Activated CD4-positive, alpha-beta T cell treated with anti-CD3 and anti-CD28 coated beads, Interleukin-2, amount 50 U/mL, for 48 hours (primary cell): ENCODE data around the gene PRR14L.
"Not testable (repeated sequence)": the region's sequence is repeated elsewhere in the genome, so short reads cannot be mapped to it uniquely, and the experiment has no call there.

Experiments
- DNase-seq, 2 experiments: peaks; one replicate each; pipeline ENCODE4 v3.0.0-alpha.2; 2020

The PRR14L gene

DNA sequence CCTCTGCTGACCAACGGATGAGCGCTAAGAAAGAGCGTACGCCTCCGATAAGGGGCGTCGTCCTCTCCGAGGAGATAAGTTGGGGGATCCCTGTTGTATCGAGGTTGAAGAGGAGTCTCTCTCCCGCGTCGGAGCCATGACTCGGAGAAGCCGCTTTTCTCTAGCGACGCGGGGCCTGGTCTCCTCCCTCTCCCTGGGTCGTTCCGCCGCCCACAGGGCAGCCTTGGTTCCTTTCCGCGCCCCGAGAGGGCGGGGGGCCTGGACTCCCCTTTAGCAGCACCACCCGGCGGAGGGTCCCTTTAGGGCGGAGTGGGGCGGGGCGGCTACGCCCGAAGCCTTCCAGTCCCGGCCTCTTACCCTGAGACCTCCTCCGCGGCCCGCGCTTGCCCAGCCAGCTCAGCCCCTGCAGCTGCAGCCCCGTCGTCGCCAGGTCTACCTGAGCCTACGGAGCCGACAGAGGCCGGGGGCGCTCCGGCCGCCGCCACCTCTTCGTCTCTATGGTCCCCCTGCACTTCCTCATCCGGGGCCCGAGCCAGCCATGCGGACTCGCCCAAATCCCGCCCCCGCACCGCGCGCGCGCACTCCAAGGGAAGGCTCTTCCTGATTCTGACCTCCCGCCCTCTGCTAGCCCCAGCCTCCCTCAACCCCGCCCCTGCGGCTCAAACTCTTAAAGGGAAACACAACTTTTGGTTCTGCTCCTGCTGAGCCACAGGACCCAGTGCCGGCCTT is at the start of gene PRR14L:
TSS of gene PRR14L (minus strand) at position 497 of the 729 bp plus-strand sequence. CDS start 11,272 bp downstream, outside the sequence.
- DNase-seq, result peak; percentile 99 to 100

- not testable (repeated sequence) for DNase-seq
Observed at GRCh38 chr22:31799358-31799757, 49.4 kb upstream of the PRR14L start.

DNA sequence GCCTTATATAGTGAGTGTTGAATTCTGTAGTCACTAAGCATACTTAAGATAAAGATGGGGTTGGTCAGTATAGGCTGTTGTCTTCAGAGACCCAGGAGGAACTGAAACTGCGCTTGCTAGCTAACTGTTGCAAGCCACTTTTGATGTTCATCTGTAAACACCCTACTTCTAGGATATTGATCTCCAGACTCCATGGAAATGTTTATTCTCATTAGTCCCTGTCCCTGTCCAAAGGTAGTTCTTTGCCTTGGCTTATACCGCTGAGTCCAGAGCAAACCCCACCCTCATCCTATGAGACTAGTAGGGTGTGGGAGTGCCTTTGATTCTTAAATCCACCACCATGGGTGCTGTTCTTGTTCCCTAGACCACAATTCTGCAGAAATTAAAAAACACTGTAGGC is 40.3 kb upstream of the PRR14L start:
- DNase-seq, result no peak

GRCh38 chr22:31789803-31790202 is 39.9 kb upstream of the PRR14L start:
- no peak for DNase-seq

GRCh38 chr22:31776231-31776630 is 26.3 kb upstream of the PRR14L start:
- DNase-seq, result no peak

GRCh38 chr22:31773416-31773815 is 23.5 kb upstream of the PRR14L start:
- DNase-seq, result no peak

GRCh38 chr22:31768422-31769059 is 18.6 kb upstream of the PRR14L start:
- no peak for DNase-seq

DNA sequence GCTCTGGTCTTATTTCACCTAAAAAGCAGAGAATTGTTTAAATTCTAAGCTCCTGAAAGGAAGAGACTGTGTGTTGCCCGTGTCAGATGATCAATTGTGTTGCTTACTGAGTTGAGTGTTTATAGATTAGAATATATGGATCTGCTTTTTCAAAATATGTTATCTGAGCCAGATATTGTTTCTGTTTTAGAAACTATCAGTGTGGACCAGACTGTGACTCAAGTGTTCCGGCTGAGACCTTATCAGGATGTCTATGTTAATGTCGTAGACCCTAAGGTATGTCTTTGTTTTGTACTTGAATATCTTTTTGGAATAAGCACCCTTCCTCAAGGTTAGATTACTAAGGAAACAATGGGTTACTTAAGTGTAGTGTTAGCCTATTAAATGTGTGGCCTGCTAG is 14.9 kb upstream of the PRR14L start:
- no peak for DNase-seq

GRCh38 chr22:31758860-31759259 is 8.9 kb upstream of the PRR14L start:
- not testable (repeated sequence) for DNase-seq

DNA sequence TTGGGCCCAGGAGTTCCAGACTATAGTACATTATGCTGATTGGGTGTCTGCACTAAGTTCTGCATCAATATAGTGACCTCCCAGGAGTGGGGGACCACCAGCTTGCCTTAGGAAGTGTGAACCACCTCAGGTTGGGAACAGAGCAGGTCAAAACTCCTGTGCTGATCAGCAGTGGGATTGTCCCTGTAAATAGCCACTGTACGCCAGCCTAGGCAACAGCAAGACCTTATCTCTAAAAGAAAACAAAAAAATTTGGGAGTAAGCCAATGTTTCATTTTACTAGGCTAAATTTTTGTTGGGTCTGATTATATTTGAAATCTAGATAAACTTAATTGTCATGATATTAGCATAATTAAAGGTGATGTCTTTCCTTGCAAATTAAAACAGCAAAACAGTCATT is 7.3 kb upstream of the PRR14L start:
- DNase-seq, result no peak

GRCh38 chr22:31754813-31755212 is 4.9 kb upstream of the PRR14L start:
- no peak for DNase-seq

DNA sequence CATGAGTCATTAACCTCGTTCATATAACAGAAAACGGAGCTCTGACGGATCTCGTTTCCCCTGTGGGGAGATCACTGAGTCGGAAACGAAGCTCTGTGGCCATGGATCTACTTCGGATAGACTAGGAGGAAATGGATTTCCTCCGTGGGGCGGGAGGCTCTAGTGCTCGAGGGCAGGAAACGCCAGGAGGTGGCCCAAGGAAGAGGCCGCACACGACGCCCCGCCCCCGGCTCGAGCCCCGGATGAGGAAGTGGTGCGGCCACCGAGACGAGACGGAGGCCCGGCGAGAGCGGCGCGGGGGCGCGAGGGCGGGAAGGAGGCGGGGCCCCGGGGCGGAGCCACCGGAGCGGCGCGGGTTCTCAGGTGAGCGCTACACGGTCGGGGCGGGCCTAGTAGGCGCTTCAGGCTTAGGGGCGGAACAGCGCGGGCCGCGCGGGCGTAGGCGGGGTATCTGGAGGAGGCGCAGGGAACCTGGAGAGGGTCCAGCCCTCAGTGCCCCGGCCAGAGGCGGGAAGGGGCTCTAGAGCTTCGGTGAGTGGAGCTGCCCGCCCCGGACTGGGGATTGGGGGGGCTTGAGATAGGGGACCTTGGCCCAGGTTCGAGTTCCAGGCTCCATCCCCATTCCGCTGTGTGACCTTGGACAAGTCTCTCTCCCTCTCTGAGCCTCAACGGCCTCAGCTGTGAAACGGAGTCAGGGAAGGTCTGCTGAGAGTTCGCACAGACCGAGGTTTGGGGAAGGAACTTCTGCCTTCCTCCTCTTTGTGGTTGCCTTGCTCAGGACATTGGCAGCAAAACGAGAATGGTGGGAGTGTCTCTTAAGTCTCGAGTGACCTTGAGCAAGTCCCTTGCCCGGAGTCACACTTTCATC is 3.9 kb upstream of the PRR14L start, which contains the start of gene DEPDC5:
TSS of gene DEPDC5 (plus strand) at position 386 of the 868 bp plus-strand sequence. CDS start 903 bp downstream, outside the sequence.
- peak; percentile 95 to 97 for DNase-seq

GRCh38 chr22:31753005-31753633 is 3.2 kb upstream of the PRR14L start:
- peak; percentile 8 to 13 for DNase-seq

DNA sequence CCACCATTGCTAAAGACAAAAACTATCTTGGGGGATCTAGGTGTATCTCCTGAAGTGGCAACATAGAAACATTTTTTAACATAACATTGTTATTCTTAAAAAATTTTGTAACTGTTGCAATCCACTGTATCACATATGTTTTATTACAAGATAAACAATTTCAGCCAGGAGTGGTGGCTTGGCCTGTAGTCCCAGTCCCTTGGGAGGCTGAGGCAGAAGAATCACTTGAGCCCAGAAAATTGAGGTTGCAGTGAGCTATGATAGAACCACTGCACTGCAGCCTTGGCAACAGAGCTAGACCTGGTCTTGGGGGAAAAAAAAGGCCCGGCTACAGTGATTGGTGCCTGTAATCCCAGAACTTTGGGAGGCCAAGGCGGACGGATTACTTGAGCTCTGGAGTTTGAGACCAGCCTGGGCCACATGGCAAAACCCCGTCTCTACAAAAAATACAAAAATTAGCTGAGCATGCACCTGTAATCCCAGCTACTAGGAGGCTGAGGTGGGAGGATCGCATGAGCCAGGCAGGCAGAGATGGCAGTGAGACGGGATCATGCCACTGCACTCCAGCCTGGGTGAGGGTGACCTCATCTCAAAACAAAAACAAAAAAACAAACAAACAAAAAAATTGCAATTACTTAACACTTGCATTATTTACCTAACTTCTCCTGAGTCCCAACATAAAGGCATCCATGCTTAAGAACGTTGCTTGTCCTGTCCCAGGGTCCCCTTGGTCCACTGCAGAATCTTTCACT is 2.3 kb upstream of the PRR14L start:
- no peak for DNase-seq

DNA sequence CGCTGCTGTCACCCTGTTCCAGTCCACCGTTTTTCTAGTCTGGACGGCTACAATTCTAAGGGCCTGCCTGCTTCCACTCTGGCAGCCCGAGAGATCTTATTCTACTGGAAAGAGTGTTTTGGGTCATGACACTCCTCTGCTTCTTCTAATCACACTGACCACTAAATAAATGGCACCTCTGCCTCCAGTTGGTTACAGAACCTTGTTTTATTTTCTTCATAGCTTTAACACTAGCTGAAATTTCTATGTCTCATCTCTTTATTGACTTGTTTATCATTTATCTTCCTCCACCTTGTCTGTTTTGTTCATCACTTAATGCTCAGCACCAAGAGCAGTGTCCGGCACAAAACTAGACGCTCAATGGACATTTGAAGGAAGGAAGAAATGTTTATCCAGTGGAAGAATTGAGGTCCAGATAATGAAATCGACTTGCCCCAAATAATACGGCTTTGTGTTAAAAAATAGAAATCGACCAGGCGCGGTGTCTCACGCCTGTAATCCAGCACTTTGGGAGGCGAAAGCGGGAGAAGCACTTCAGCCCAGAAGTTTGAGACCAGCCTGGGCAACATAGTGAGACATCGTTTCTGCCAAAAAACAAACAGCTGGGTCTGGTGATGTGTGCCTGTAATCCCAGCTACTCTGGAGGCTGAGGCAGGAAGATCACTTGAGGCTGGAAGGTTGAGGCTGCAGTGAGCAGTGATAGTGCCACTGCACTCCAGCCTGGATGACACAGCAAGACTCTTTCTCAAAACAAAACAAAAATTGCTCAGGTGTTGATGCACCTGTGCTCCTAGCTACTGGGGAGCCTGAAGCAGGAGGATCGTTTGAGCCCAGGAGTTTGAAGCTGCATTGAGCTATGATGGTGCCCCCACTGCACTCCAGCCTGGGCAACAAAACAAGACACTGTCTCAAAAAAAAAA is 693 bp upstream of the PRR14L start:
- no peak for DNase-seq

DNA sequence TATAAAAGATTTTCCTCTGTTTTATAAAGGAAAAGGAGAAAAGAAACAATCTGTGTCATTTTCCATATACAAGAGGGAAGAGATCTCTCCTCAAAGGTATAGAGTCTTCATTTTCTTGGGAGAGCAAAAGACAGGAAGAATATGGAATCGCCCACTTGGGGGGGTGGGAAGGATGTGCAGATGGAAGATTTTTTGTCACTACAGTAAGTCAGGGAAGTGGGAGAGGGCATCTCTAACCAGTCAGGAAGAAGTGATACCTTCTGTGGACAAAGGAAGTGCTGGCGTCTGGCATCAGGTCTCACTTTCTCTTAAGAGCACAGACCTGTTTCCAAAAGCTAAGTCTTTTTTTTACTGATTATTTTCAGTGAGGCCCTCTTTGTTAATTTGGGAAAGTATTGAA is 1.4 kb downstream of the PRR14L start:
- DNase-seq, result no peak

GRCh38 chr22:31747441-31747840 is 2.5 kb downstream of the PRR14L start:
- DNase-seq, result no peak

DNA sequence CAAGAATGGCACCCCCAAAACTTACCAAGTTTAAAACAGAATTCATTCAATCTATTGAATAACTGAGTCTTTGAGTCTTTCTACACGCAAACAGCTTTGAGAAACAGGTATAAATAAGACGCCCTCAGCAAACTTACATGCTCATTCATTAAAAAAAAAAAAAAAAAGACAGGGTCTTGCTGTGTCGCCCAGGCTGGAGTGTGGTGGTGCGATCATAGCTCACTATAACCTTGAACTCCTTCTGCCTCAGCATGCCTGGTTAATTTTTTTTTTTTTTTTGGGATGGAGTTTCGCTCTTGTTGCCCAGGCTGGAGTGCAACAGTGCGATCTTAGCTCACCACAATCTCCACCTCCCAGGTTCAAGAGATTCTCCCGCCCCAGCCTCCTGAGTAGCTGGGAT is 6.1 kb downstream of the PRR14L start:
- DNase-seq, result no peak

GRCh38 chr22:31742682-31743081 is 7.2 kb downstream of the PRR14L start:
- no peak for DNase-seq

GRCh38 chr22:31742115-31742514 is 7.8 kb downstream of the PRR14L start:
- DNase-seq, result no peak

DNA sequence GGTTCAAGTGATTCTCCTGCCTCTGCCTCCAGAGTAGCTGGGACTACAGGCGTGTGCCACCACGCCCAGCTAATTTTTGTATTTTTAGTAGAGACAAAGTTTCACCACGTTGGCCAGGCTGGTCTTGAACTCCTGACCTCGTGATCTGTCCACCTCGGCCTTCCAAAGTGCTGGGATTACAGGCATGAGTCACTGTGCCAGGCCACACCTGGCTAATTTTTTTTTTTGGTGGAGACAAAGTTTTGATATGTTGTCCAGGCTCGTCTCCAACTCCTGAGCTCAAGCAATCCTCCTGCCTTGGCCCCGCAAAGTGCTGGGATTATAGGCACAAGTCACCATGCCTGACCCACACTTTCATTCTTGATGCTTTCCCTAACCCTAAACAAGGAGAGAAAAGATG is 9.6 kb downstream of the PRR14L start:
- not testable (repeated sequence) for DNase-seq
